HEK293T (cell line): Measurements from ENCODE around the gene ZNF319.

Experiments
- ARNT ChIP-seq: fragments of 450-650 bp; IDR thresholded peaks from 2 replicates; pipeline ENCODE4 v1.6.1; 2017; ENCODE audit warnings: mild to moderate bottlenecking
- BHLHE40 ChIP-seq: fragments of 450-650 bp; IDR thresholded peaks from 2 replicates; pipeline ENCODE4 v1.6.1; 2016; ENCODE audit warnings: mild to moderate bottlenecking, moderate library complexity, borderline replicate concordance
- ELF4 ChIP-seq: fragments of 450-650 bp; IDR thresholded peaks from 2 replicates; pipeline ENCODE4 v1.6.1; 2017; ENCODE audit warnings: antibody characterized with exemption
- FOXA1 ChIP-seq: fragments of 450-650 bp; IDR thresholded peaks from 2 replicates; pipeline ENCODE4 v1.6.1; 2016; ENCODE audit warnings: mild to moderate bottlenecking
- FOXK2 ChIP-seq: fragments of 450-650 bp; IDR thresholded peaks from 2 replicates; pipeline ENCODE4 v1.6.1; 2016; ENCODE audit warnings: mild to moderate bottlenecking
- FOXM1 ChIP-seq: fragments of 450-650 bp; IDR thresholded peaks from 2 replicates; pipeline ENCODE4 v1.6.1; 2017; ENCODE audit warnings: mild to moderate bottlenecking, borderline replicate concordance
- HDGF ChIP-seq: fragments of 450-650 bp; IDR thresholded peaks from 2 replicates; pipeline ENCODE4 v1.6.1; 2017; ENCODE audit warnings: antibody characterized with exemption, borderline replicate concordance
- NFRKB ChIP-seq: fragments of 450-650 bp; IDR thresholded peaks from 2 replicates; pipeline ENCODE4 v1.6.1; 2016; ENCODE audit warnings: mild to moderate bottlenecking, moderate library complexity
- SP1 ChIP-seq: fragments of 450-650 bp; IDR thresholded peaks from 2 replicates; pipeline ENCODE4 v1.6.1; 2017
- TARDBP ChIP-seq: fragments of 450-650 bp; IDR thresholded peaks from 2 replicates; pipeline ENCODE4 v1.6.1; 2016
- ZNF384 ChIP-seq: fragments of 450-650 bp; IDR thresholded peaks from 2 replicates; pipeline ENCODE4 v1.6.1; 2016

- no peak for TF ChIP-seq FOXM1
- TF ChIP-seq FOXA1 = no peak
- TF ChIP-seq SP1 = no peak
- no peak for TF ChIP-seq ELF4
- TF ChIP-seq HDGF = no peak
- no peak for TF ChIP-seq TARDBP
- no peak for TF ChIP-seq BHLHE40
- TF ChIP-seq FOXK2 = no peak
- no peak for TF ChIP-seq ARNT
- TF ChIP-seq ZNF384 = no peak
- TF ChIP-seq NFRKB = no peak
Observed at GRCh38 chr16:58001781-58002415, 1.4 kb upstream of the ZNF319 start.
